Neural progenitor cell (in vitro differentiated cells): Measurements from ENCODE around the gene TK1.

Experiments
- CTCF ChIP-seq: fragments of 200-600 bp; sonication (generic); IDR thresholded peaks from 2 replicates; pipeline ENCODE4 v1.5.1; 2017; ENCODE audit warnings: antibody characterized with exemption, mild to moderate bottlenecking
- EZH2 ChIP-seq: fragments of 200-600 bp; sonication (generic); IDR thresholded peaks from 2 replicates; pipeline ENCODE4 v1.6.1; 2017; ENCODE audit warnings: antibody characterized with exemption, mild to moderate bottlenecking, moderate library complexity
- EZH2phosphoT487 ChIP-seq: fragments of 200-600 bp; sonication (generic); IDR thresholded peaks from 2 replicates; pipeline ENCODE4 v1.6.1; 2017; ENCODE audit warnings: antibody characterized with exemption

- TF ChIP-seq CTCF (no peak), EZH2phosphoT487 (no peak), EZH2 (no peak)
Measured at GRCh38 chr17:78128551-78129350, 58.1 kb downstream of the TK1 start, which contains the start of gene TMC6.
